Spleen (tissue), 11 donors: ENCODE measurements around the gene SEMA5A. TPM values are rescaled to one million over a fixed set of nuclear protein-coding genes. Genes with fewer than 3 reads are reported as not detected.

Experiments
- DNase-seq: peaks from one replicate; pipeline ENCODE4 v3.0.0-alpha.2; 2020
- H3K27ac ChIP-seq, 8 donors: fragments of 200-600 bp; sonication (generic) in 7 of 8; 1 replicate in 4 of 8; 2 replicates in 4 of 8; pipeline versions ENCODE4 v1.5.0 to v1.8.0; 2016 to 2021; ENCODE audit warnings: inconsistent platforms in 4 of 8, mild to moderate bottlenecking in 4 of 8, moderate library complexity in 1 of 8
- H3K27me3 ChIP-seq, 7 donors: fragments of 200-600 bp; sonication (generic) in 6 of 7; replicated peaks in 1 of 7; 1 replicate in 4 of 7; 2 replicates in 3 of 7; pipeline versions ENCODE4 v1.5.0 to v1.8.0; 2016 to 2021; ENCODE audit warnings: inconsistent platforms in 3 of 7, mild to moderate bottlenecking in 1 of 7
- H3K36me3 ChIP-seq, 6 donors: fragments of 200-600 bp; sonication (generic) in 5 of 6; 1 replicate in 4 of 6; 2 replicates in 2 of 6; pipeline versions ENCODE4 v1.5.0 to v1.8.0; 2016 to 2021; ENCODE audit warnings: inconsistent platforms in 2 of 6
- H3K4me1 ChIP-seq, 6 donors: fragments of 200-600 bp; sonication (generic) in 5 of 6; 1 replicate in 3 of 6; 2 replicates in 3 of 6; pipeline versions ENCODE4 v1.5.0 to v1.8.0; 2016 to 2021; ENCODE audit warnings: inconsistent platforms in 3 of 6
- H3K4me3 ChIP-seq, 8 donors: fragments of 200-600 bp; sonication (generic) in 7 of 8; 1 replicate in 4 of 8; 2 replicates in 4 of 8; pipeline versions ENCODE4 v1.5.0 to v1.8.0; 2016 to 2021; ENCODE audit warnings: inconsistent platforms in 4 of 8, mild to moderate bottlenecking in 4 of 8, moderate library complexity in 2 of 8
- H3K9me3 ChIP-seq, 8 donors: fragments of 200-600 bp; sonication (generic) in 7 of 8; 1 replicate in 4 of 8; 2 replicates in 4 of 8; pipeline versions ENCODE4 v1.5.0 to v1.8.0; 2016 to 2021; ENCODE audit warnings: inconsistent platforms in 4 of 8
- CTCF ChIP-seq, 11 experiments: fragments of 200-600 bp in 7 of 11; fragments of 450-650 bp in 4 of 11; sonication (generic) in 4 of 11; IDR thresholded peaks in 8 of 11; conservative IDR thresholded peaks in 3 of 11; 1 replicate in 7 of 11; 2 replicates in 4 of 11; pipeline versions ENCODE4 v1.4.0 to v1.8.0; 2016 to 2021; ENCODE audit warnings: antibody characterized with exemption in 11 of 11, inconsistent platforms in 4 of 11, mild to moderate bottlenecking in 1 of 11
- POLR2A ChIP-seq, 3 donors: fragments of 450-650 bp; IDR thresholded peaks; one replicate each; pipeline ENCODE4 v1.5.1; 2017; ENCODE audit warnings: antibody characterized with exemption in 3 of 3, mild to moderate bottlenecking in 1 of 3
- POLR2AphosphoS5 ChIP-seq, 3 donors: sonication (generic); formaldehyde crosslinking; IDR thresholded peaks; one replicate each; pipeline ENCODE4 v1.5.1; 2017; ENCODE audit warnings: antibody characterized with exemption in 3 of 3
- WGBS, 5 donors: extraction: QIAGEN DNeasy Blood & Tissue Kit in 3 of 5; methylation state at CpG; one replicate each; pipeline versions ENCODE4 v1.1.5 to v1.1.7; 2013 to 2018; 5-methylcytosine and 5-hydroxymethylcytosine counted together
- intact Hi-C: fragments of 100-400 bp; cut with DNase I; formaldehyde crosslinking; loops from one replicate; pipeline ENCODE4 v1.15.0; 2023; ENCODE audit warnings: low total_unique reads
- polyA plus RNA-seq, 3 donors: library from polyadenylated mRNA; stranded (reverse); fragments of 200-250 nt; gene quantifications; one replicate each; pipeline ENCODE4 v1.2.1, GENCODE V29; 2013
- total RNA-seq, 7 donors: library from RNA; depleted of rRNA in 3 of 7; stranded (reverse); fragments of >200 nt in 3 of 7; fragmentation: NEBNext Ultra II Directional in 4 of 7; extraction: Animal tissue kit (Norgen Biotek cat#: 25700) in 4 of 7; gene quantifications; one replicate each; pipeline versions ENCODE4 v1.1.0 to v1.2.1, GENCODE V29; 2016 to 2021
- donor health status: healthy with polysubstance abuse.
- donor health status: DM: no; HTN: no; CAD: no; lungs with moderate emphysema.
- donor health status: DM: no; HTN: no; CAD: no.
- donor health status: Bipolar disorder and iron deficiency.
- donor health status: healthy.
- donor health status: DM: no; HTN: no; CAD: no.
- donor health status: DM: yes; HTN: yes; CAD: no.

Gene SEMA5A
- total and polyA plus RNA-seq, 10 donors, result 1.4 to 30.9 (median 13.1) TPM

GRCh38 chr5:9063615-9064245, 482.1 kb downstream of the SEMA5A start:
- Histone ChIP-seq H3K4me1 (peaks cover 0 to 11% (median 0%) of the 10 kb centered on the region in 6 donors), H3K4me3 (no peak overlapping the region), H3K27ac (no peak overlapping the region), H3K27me3 (no peaks in the 10 kb centered on the region), H3K36me3 (no peaks in the 10 kb centered on the region), H3K9me3 (peaks cover 0 to 8% (median 0%) of the 10 kb centered on the region in 8 donors)
- intact Hi-C loops, result no loop called here
- no peak for DNase-seq
- TF ChIP-seq POLR2A (IDR thresholded peaks at IDR 0.05), result no peak
- TF ChIP-seq CTCF (IDR thresholded peaks at IDR 0.05 in 8 of 11, conservative IDR thresholded peaks at IDR 0.05 in 3 of 11), result no peak
- TF ChIP-seq POLR2AphosphoS5 (IDR thresholded peaks at IDR 0.05), result no peak
- 57 to 76% (median 65%) methylated on average over 3 of the region's 3 CpGs for WGBS, 5 donors

GRCh38 chr5:9062873-9063272, 483.0 kb downstream of the SEMA5A start:
- Histone ChIP-seq H3K4me3 (no peak overlapping the region), H3K36me3 (no peaks in the 10 kb centered on the region), H3K9me3 (peaks cover 0 to 8% (median 0%) of the 10 kb centered on the region in 8 donors), H3K4me1 (peaks cover 0 to 11% (median 0%) of the 10 kb centered on the region in 6 donors), H3K27ac (no peak overlapping the region), H3K27me3 (no peaks in the 10 kb centered on the region)
- no peak for DNase-seq
- no peak for TF ChIP-seq CTCF (IDR thresholded peaks at IDR 0.05 in 8 of 11, conservative IDR thresholded peaks at IDR 0.05 in 3 of 11)
- TF ChIP-seq POLR2AphosphoS5 (IDR thresholded peaks at IDR 0.05), result no peak
- no peak for TF ChIP-seq POLR2A (IDR thresholded peaks at IDR 0.05)
- 56 to 83% (median 78%) methylated on average over 11 of the region's 11 CpGs for WGBS, 5 donors
- intact Hi-C loops, result no loop called here

- Histone ChIP-seq H3K36me3 (no peaks in the 10 kb centered on the region), H3K4me1 (peaks cover 0 to 11% (median 0%) of the 10 kb centered on the region in 6 donors), H3K27me3 (no peaks in the 10 kb centered on the region), H3K4me3 (no peak overlapping the region), H3K9me3 (peaks cover 0 to 8% (median 0%) of the 10 kb centered on the region in 8 donors), H3K27ac (peak overlapping the region in 3 of 8 donors; percentile 1 to 37 (median 34))
- no peak for DNase-seq
- TF ChIP-seq POLR2A (IDR thresholded peaks at IDR 0.05), result no peak
- TF ChIP-seq CTCF (IDR thresholded peaks at IDR 0.05 in 8 of 11, conservative IDR thresholded peaks at IDR 0.05 in 3 of 11), result no peak
- TF ChIP-seq POLR2AphosphoS5 (IDR thresholded peaks at IDR 0.05), result peak in 1 of 3 donors; percentile 38
- intact Hi-C loops, result no loop called here
- 47 to 67% (median 57%) methylated on average over 5 of the region's 5 CpGs for WGBS, 5 donors
These were observed 485.8 kb downstream of the SEMA5A start for GRCh38 chr5:9059920-9060691.

GRCh38 chr5:9058666-9059065, 487.2 kb downstream of the SEMA5A start:
- DNase-seq, result no peak
- Histone ChIP-seq H3K4me1 (peaks cover 0 to 11% (median 0%) of the 10 kb centered on the region in 6 donors), H3K4me3 (no peak overlapping the region), H3K27me3 (no peaks in the 10 kb centered on the region), H3K9me3 (no peaks in the 10 kb centered on the region), H3K36me3 (no peaks in the 10 kb centered on the region), H3K27ac (no peak overlapping the region)
- TF ChIP-seq POLR2A (IDR thresholded peaks at IDR 0.05) (no peak), CTCF (IDR thresholded peaks at IDR 0.05 in 8 of 11, conservative IDR thresholded peaks at IDR 0.05 in 3 of 11) (no peak), POLR2AphosphoS5 (IDR thresholded peaks at IDR 0.05) (no peak)
- intact Hi-C loops, result no loop called here
- WGBS, 5 donors, result 65 to 90% (median 71%) methylated on average over 1 of the region's 1 CpG
